Activated CD8-positive, alpha-beta memory T cell treated with anti-CD3 and anti-CD28 coated beads, Interleukin-2, amount 50 U/mL, for 4 hours (primary cell): ENCODE data around the gene IMPACT.

Experiments
- DNase-seq: peaks from one replicate; pipeline ENCODE4 v3.0.0-alpha.2; 2020

IMPACT gene, protein sequence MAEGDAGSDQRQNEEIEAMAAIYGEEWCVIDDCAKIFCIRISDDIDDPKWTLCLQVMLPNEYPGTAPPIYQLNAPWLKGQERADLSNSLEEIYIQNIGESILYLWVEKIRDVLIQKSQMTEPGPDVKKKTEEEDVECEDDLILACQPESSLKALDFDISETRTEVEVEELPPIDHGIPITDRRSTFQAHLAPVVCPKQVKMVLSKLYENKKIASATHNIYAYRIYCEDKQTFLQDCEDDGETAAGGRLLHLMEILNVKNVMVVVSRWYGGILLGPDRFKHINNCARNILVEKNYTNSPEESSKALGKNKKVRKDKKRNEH

DNA sequence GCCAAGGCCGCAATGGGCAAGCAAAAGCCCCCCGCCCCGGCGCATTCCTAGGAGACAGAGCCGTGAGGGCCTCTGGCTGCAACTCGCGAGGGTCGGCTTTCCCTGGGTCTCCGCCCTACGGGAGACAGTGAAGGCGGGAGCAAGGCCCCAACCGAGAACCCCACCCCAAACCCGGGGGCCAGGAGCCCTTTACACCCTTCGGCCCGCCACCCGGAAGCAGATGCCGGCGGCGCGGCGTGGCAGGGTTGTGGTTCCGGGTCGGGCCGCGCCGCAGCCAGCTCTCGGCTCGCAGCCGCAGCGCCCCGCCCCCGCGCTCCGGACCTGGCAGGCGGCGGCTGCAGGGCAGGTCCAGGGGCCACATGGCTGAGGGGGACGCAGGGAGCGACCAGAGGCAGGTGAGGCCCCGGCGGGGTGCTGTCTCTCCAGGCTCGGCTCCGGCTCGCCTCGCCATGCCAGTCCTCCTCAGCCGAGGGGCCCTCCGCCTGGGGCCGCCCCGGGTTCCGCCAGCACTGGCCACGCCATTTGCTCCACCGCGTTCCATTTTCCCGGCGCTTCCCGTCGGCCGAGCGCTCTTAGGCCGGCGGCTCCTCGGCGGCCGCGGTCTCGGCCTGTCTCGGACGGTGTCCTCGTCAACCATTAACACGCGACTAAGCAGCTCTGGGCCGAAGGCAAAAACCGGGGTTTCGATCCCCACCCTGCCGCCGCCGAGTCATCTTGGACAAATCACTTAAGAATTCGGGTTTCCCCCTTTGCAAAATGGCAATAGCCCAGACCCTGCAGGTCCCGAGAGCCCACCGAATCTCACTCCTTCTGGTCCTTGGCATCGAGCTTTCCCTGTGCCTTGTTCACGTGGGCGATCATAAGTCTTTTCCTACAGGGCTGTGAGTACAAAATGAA lies at the start of gene IMPACT:
TSS of gene IMPACT (plus strand) at position 273 of the 897 bp plus-strand sequence. CDS start at position 360, 87 bp downstream.
- peak; percentile 79 for DNase-seq

DNA sequence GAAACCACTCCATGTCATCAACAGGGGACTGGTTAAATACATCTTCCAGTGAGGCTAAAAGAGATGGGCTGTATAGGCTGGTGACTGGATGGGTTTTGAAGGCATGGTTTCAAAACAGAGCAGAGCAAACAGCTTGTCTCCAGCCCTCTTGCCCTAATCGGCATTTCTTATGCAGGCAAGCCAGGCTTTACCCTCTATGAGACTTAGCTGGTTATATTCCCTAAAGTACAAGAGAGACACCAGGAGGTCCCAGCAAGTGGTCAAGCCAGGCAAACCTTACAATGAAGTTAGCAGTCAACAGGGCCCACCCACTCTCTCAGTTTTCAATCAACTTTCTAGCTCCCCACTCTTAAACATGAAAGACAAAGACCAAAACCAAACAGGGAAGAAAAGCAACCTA lies 47.9 kb upstream of the IMPACT start:
- DNase-seq: no peak

DNA sequence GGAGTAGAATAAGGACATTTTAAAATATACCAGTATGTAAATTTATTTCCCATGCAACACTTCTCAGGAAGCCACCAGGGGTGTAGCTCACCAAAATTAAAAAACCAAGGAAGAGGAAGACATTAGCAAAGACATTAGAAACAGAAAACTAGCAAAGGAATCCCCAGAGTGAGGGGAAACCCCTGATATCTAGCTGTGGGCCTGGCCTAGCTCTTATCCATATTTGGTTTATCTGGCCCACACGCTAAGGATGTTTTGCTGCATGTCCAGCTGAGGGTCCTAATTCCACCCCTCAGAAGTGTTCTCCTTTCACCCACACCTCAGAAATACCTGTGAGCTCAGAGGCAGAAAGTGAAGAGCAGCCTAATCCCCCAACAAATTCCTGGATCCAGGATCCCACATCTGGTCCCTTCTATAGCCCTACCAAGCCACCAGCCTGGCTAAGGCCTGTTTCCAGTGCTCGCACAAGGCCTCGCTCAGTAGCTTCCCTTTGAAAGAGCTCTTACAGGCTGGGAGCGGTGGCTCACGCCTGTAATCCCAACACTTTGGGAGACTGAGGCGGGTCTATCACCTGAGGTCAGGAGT lies 46.2 kb upstream of the IMPACT start:
- no peak for DNase-seq

DNA sequence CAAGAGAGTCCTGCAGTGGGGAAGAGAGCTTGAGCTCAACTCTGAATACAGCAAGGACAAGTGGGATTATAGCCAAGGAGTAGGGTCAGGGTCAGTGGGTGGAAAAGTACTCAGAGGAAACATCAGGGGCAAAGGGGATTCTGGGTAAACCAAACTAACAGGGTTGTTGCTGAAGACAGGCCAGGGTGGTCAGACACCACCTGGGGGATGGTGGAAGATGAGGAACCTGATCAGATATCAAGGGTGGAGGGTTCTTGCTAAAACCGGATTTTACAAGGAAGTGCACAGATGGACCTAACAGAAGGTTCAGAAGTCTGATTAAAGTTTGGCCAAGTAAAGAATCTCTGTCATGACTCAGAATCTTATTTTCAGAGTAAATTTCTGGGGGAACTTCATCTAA lies 45.3 kb upstream of the IMPACT start:
- DNase-seq: no peak

DNA sequence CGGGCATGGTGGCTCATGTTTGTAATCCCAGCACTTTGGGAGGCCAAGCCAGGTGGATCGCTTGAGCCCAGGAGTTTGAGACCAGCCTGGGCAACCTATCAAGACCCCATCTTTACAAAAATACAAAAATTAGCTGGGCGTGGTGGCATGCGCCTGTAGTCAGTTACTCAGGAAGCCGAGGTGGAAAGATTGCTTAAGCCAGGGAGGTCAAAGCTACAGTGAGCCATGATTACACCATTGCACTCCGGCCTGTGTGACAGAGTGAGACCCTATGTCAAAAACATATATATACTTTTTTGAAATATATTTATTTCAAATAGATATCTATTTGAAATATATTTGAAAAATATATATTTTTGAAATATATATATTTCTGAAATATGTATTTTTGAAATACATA lies 39.8 kb upstream of the IMPACT start:
- DNase-seq: no peak

DNA sequence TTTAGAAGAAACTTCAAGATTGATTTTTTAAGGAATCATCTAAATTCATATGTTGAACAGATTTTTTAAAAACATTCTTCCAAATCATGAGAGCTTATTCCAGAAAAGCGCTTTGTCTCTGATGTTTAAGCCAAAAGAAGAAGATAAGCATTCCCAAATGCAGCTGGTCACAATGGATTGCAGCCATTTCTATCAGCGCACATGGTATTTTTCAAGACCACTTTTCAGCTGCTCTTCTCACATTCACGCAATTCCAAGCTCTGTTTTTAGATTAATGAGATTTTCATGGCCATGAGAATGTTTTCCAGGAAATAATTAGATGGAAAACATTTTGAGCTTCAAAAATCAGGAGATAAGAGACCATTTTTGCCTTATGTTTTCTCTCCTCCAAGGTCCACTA lies 37.5 kb upstream of the IMPACT start:
- DNase-seq: no peak

DNA sequence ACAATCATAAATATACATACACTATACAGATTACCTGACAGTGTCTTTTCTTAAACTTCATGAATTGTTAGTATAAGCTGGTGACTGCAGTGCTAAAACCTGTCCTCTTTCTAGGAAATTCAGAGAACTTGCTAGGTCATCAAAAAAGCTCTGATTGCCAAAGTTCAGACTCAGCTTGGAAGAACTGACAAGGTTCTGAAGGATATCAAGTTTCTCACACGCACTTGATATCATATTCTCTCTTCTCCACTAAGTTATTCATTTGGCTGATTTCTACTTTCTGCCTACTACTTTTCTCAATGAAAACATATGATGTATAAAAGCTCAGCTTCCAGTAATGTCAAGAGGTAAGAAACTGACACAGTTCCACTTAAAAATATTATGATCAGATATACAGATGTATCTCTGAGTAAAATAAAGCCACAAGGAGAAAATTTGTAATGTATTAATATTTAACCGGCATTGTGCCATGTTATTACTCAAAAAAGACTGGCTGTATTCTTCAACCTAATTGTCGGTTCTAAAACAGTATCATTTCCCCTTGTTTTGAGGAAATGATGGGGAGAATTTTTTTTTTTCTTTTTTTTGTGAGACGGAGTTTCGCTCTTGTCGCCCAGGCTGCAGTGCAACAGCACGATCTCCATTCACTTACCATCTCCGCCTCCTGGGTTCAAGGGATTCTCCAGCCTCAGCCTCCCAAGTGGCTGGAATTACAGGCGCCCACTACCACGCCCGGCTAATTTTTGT lies 31.2 kb upstream of the IMPACT start:
- no peak for DNase-seq

DNA sequence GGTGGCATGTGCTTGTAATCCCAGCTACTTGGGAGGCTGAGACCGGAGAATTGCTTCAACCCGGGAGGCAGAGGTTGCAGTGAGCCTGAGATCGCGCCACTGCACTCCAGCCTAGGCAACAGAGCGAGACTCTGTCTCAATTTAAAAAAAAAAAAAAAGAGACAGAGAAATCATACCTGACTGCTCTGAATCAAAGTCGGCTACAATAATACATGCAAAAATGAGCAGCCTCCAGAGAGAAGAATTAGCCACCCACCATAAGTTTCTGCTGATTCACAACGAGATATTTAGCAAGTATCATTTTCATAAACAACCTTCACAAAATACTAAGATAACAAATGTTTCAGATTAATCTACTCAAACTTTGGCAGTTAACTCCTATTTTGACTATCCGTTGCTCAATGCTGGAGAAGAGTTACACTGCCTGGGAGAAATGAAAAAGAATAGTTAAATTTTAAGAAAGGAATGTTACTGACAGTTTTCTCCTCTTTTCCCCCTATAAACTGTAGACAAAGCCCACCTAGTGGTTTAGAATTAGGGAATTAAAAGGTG lies 30.3 kb upstream of the IMPACT start:
- no peak for DNase-seq

DNA sequence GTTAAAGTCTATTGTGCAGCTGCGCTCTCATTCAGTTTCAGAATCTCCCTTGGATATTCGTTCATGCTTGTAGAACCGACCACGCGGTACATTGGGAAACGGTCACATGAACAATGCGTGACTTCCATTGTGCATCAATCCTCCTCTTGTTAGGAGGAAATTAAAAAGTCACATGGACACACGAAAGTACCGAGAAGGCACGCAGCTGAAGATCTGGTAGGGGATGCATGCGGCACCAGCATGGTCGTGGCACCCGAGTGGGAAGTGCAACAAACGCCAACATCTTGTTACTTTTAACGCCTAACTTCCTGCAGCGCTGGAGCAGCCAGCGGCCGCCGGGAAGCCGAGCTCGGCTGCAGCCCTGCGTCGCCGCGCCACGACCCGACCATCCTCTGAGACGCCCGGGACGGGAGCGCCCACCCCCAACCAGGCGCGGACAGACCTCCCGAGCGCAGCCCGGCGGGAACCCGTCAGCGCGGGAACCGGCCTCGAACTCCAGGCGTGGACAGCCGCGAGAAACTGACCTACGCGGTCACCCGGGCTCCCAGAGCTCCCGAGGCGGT lies 29.3 kb upstream of the IMPACT start:
- no peak for DNase-seq

DNA sequence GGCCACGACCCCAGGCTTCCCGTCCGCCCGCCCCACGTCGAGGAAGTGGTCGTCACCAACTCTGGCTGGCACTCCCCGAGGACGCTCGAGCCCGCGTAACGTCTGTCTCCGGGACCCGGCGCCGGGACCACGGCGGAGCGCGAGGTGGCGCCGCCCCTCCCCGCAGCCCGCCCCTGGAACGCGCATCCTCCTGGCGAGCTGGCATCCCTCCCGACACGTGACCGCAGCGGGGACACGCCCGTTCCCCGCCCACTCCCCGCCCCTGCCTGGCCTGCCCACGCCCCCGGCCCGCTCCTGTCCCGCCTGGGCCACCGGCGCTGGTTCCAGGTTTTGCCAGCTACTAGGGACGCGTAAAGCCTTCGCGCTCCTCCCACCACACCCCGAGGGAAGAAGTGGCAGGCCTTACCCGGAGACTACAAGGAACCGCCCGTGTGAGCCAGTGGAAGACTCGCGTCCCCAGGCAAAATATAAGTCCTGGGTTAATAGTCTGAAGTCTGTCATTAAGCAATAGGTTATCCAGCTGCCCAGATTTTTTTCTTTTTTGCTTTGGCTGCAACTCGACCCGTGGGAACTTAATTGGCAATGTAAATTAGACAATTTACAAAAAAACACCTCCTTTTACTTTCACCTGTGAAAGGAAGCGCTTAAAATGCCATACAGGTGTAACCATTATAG lies 28.6 kb upstream of the IMPACT start, which contains the start of gene OSBPL1A:
TSS of gene OSBPL1A (minus strand) at position 131 of the 675 bp plus-strand sequence. CDS start 20,291 bp downstream, outside the sequence.
- peak; percentile 80 for DNase-seq

DNA sequence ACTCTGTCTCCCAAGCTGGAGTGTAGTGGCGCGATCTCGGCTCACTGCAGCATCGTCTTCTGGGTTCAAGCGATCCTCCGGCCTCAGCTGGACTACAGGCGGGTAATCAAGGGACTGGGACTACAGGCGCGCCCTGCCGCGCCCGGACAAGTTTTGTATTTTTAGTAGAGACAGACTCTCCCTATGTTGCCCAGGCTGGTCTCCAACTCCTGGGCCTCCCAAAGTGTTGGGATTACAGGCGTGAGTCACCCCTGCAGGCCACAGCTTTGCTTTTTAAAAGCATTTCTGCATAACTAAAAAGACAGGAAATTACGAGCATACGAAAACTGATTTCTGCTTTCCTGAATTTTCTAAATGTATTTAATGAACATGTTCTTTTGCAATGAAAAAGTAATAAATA lies 27.9 kb upstream of the IMPACT start:
- no peak for DNase-seq

DNA sequence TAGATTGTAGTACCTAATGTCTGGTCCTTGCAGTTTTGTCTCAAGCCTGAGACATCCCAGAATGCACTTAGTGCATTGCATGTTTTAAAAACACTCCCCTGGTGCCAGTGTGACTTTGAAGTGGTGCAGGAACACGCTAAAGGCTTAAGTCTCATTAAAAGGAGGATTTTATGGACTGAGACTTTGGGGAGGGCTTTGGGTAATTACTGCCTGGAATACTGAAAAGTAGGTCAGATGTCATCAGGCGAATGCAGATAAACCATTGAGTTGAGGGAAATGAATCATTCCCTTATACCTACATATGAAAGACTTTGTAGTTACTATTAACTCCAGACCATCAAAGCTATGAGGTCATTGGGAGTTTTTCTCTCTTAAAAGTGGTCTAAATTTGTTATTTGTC lies 25.9 kb upstream of the IMPACT start:
- DNase-seq: no peak

DNA sequence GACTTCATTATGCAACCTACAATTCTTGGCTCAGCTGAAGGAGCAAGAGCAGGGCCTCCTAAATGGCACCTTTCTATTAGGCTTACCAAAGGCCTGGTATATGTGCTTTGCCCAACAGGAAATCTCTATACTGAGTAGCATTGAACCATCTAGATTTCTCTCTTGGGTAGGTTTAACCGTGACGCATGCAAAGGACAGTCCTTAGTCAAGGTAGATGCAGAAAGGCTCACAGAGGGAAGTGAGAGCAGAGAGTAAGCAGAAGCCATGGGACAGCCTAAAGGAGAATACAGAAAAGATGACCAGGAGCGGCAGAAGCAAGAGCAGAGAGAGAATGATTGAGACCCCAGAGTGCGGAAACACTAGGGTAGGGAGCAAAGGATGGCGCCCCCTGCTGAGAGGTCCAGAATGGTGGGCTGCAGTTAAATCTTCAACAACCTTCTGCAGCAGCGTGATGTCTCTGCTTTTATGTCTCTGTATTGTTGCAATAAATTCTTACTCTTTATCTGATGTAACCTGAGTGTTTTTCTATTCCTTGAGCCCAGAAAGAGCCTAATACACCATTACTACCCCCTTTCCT lies 24.2 kb upstream of the IMPACT start:
- no peak for DNase-seq

DNA sequence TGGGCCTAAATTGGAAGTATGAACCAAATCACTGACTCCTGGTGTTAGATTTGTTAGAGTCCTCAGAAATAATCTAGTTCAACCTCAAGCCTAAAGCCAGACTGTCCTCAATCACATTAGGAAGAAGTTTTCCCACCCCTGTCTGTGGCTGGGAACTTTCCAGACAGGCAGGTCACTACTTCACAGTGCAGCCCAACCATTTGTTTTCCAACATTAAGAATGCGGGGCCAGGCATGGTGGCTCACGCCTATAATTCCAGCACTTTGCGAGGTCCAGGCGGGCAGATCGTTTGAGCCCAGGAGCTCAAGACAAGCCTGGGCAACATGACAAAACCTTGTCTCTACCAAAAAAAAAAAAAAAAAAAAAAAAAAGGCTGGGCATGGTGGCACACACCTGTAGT lies 23.4 kb upstream of the IMPACT start:
- DNase-seq: no peak

DNA sequence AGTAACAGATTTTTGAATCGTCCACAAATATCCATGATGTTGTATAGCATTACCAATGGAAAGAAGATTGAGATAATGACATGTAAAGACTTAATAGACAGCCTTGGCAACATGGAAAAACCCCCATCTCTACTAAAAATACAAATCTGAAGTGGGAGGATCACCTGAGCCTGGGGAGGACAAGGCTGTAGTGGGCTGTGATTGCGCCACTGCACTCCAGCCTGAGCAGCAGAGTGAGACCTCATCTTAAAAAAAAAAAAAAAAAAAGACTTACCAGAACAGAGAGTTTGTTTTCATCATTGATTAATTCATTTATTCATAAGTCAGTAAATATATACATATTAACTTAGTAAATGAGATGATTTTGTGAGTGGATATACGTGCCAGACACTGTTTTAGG lies 21.9 kb upstream of the IMPACT start:
- no peak for DNase-seq

DNA sequence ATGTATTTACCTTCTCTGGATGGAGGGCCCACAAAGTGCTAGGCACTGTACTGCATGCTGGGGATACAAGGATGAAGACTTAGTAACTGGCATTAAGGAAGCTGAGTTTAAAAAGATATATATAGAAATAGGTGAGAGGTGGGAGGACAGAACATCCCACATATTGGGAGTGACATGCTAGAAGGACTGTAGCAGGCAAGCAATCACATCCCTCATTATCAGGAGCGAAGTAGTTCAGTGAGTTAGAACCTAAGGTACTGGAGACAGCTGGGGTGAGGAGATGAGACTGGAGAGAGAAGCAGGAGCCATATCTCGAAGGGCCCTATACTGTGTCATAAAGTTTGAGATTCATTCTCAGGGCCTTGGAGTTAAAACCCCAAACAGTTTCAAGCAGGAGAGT lies 18.0 kb upstream of the IMPACT start:
- DNase-seq: no peak

DNA sequence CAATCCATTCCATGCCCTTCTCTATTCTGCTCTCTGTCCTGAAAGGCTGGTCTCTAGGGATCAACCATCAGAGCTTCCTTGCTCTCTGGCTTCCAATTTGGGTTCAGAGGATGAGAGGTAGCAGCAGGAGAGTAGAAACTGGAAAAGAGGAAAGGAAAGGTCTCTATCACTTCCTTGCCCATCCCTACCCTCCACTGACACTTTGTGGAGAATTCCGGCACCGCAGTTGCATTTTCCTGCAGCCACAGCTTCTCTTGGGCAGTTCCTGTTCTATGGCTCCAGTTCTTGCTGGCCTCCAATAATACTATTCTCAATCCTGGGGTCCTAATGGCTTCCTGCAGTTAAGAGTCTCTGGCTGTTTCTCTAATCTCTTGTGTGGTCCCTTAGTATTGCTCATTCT lies 13.3 kb upstream of the IMPACT start:
- DNase-seq: no peak

DNA sequence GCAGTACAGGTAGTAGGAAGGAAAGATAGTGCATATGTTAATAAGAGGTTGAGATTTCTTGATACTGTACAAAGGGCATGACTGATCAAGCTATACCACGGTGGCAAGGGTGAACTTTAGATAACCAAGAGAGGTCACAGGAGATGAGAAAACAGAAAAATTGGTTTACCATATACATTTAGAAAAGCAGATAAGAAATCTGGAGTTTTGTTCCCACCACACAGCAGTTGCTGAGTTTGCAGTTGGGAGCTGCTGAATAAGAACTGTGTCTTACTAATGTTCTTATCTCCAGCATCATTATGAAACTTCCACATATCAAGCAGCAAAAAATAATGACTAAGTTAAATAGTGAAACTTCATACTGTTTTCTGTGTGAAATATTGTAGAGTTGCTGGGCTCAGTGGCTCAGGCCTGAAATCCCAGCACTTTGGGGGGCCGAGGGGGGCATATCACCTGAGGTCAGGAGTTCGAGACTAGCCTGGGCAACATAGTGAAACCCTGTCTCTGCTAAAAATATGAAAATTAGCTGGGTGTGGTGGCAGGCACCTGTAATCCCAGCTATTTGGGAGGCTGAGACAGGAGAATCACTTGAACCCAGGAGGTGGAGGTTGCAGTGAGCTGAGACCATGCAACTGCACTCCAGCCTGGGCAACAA lies 12.0 kb upstream of the IMPACT start:
- no peak for DNase-seq

DNA sequence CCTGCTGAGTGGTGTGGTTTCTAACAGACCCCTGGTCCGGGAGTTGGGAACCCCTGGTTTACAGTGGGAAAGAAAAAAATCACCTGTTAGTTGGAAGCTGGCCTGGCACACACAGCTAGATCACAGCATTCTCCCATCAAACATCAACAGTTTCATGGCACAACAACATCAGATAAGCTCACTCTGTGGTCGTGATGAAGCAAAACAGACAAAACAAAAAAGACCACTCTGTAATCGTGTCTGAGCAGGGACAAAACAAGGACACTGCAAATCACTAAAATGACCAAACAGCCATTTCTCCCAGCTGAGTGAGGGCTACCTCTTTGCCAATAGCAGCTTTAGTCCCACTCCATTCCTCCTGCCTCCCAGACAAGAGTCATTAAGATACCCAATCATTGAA lies 9.0 kb upstream of the IMPACT start:
- no peak for DNase-seq

DNA sequence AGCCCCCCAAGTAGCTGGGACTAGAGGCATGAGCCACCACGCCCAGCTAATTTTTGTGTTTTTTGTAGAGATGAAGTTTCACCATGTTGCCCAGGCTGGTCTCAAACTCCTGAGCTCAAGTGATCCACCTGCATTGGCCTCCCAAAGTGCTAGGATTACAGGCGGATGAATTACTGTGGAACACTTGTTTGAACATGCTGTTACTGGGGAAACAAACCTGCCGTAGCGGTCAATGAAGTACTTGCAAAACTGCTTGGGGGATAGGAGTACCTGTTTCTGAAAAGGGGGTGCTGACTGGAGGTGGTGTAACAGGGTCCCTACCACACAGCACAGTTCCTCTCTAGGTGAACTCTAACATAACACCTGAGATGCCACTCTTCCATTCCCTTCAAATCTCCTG lies 5.9 kb upstream of the IMPACT start:
- DNase-seq: no peak

DNA sequence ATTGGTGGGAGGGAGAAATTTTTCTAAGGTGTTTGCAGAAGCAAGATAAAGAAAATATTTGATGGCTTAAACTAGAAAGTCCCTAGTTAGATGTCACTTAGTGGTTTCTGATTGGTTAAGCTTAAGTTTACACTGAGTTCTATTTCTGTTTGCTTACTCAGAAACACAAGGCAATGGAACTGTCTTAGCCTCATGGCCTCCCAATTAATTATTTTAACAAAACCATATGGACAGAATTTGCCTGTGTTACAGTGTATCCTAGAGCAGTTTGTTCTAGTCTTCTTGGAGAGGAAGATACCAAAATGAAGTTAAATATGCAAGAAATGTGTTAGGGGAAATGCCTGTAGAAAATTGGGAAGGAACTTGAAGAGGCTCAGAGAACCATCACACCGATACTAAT lies 4.6 kb upstream of the IMPACT start:
- DNase-seq: no peak
